Prostate gland (tissue), 2 donors: ENCODE data around the gene TRIM15.

Experiments
- POLR2A ChIP-seq: fragments of 450-650 bp; IDR thresholded peaks from one replicate; pipeline ENCODE4 v1.6.1; 2016; ENCODE audit warnings: antibody characterized with exemption, mild to moderate bottlenecking
- TF ChIP-seq, protein P1 (sequence below), 4 experiments: fragments of 200-600 bp in 2 of 4; fragments of 450-650 bp in 2 of 4; sonication (generic) in 2 of 4; IDR thresholded peaks; 1 replicate in 3 of 4; 2 replicates in 1 of 4; pipeline ENCODE4 v1.5.1; 2016 to 2019; ENCODE audit warnings: antibody characterized with exemption in 4 of 4, mild to moderate bottlenecking in 2 of 4, moderate library complexity in 2 of 4

DNA sequence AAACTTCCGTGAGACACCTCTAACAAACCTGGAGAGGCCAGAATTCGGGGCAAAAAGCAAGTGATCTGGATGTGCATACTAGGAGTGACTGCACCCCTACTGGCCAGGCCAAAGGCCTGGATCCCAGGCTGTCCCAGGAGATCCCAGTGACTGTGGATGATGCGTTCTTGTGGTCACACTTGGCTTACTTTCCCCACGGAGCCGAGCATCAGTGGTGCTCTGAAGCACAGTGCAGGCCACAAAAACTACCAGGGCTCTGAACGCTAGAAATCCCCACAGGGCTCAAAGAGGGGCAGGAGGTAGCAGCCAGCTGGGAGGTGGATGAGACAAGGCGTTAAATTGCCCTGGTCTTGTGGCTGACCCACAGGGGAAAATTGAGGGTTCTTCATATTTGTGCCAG, 42.8 kb downstream of the TRIM15 start:
- TF ChIP-seq, protein P1, sequence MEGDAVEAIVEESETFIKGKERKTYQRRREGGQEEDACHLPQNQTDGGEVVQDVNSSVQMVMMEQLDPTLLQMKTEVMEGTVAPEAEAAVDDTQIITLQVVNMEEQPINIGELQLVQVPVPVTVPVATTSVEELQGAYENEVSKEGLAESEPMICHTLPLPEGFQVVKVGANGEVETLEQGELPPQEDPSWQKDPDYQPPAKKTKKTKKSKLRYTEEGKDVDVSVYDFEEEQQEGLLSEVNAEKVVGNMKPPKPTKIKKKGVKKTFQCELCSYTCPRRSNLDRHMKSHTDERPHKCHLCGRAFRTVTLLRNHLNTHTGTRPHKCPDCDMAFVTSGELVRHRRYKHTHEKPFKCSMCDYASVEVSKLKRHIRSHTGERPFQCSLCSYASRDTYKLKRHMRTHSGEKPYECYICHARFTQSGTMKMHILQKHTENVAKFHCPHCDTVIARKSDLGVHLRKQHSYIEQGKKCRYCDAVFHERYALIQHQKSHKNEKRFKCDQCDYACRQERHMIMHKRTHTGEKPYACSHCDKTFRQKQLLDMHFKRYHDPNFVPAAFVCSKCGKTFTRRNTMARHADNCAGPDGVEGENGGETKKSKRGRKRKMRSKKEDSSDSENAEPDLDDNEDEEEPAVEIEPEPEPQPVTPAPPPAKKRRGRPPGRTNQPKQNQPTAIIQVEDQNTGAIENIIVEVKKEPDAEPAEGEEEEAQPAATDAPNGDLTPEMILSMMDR (IDR thresholded peaks at IDR 0.05) = no peak
- no peak for TF ChIP-seq POLR2A
